Heart left ventricle (tissue), 16 donors: ENCODE measurements around the gene ERCC2. TPM values are rescaled to one million over a fixed set of nuclear protein-coding genes. Genes with fewer than 3 reads are reported as not detected.

Source experiments
- ATAC-seq, 4 donors: fragments of 200-7000 bp; cut with Tn5 transposase; one replicate each; pipeline ENCODE4 v1.9.1; 2020 to 2022; ENCODE audit warnings: moderate library complexity in 4 of 4, mild to moderate bottlenecking in 3 of 4, moderate number of reproducible peaks in 1 of 4
- DNase-seq, 5 donors: peaks; one replicate each; pipeline ENCODE4 v3.0.0-alpha.2; 2020
- H3K27ac ChIP-seq, 12 donors: fragments of 200-600 bp; sonication (generic) in 4 of 12; one replicate each; pipeline versions ENCODE4 v1.5.0 to v1.8.0; 2016 to 2022; ENCODE audit warnings: mild to moderate bottlenecking in 2 of 12
- H3K27me3 ChIP-seq, 9 donors: fragments of 200-600 bp; sonication (generic) in 2 of 9; one replicate each; pipeline versions ENCODE4 v1.5.1 to v1.8.0; 2016 to 2022; ENCODE audit warnings: mild to moderate bottlenecking in 3 of 9
- H3K36me3 ChIP-seq, 9 donors: fragments of 200-600 bp; sonication (generic) in 2 of 9; one replicate each; pipeline versions ENCODE4 v1.5.0 to v1.8.0; 2018 to 2022; ENCODE audit warnings: mild to moderate bottlenecking in 2 of 9
- H3K4me1 ChIP-seq, 12 donors: fragments of 200-600 bp; sonication (generic) in 4 of 12; one replicate each; pipeline versions ENCODE4 v1.5.0 to v1.8.0; 2016 to 2022; ENCODE audit warnings: mild to moderate bottlenecking in 3 of 12
- H3K4me3 ChIP-seq, 12 donors: fragments of 200-600 bp; sonication (generic) in 4 of 12; one replicate each; pipeline versions ENCODE4 v1.5.0 to v1.8.0; 2017 to 2022; ENCODE audit warnings: mild to moderate bottlenecking in 9 of 12, moderate library complexity in 4 of 12
- H3K9me3 ChIP-seq, 12 donors: fragments of 200-600 bp; sonication (generic) in 4 of 12; one replicate each; pipeline versions ENCODE4 v1.5.0 to v1.8.0; 2016 to 2022; ENCODE audit warnings: mild to moderate bottlenecking in 1 of 12
- POLR2A ChIP-seq, 2 donors: fragments of 450-650 bp; IDR thresholded peaks; one replicate each; pipeline ENCODE4 v1.6.1; 2017; ENCODE audit warnings: antibody characterized with exemption in 2 of 2, mild to moderate bottlenecking in 2 of 2, moderate library complexity in 2 of 2
- WGBS, 4 donors: extraction: QIAGEN DNeasy Blood & Tissue Kit in 2 of 4; methylation state at CpG; one replicate each; pipeline versions ENCODE4 v1.1.5 to v1.1.7; 2013 to 2018; 5-methylcytosine and 5-hydroxymethylcytosine counted together
- intact Hi-C, 10 donors: fragments of 100-400 bp; cut with DNase I; formaldehyde crosslinking; loops; one replicate each; pipeline versions ENCODE4 v1.11.1 to v1.14.2; 2022
- polyA plus RNA-seq, 2 donors: library from polyadenylated mRNA; stranded (reverse); fragments of 200-250 nt; gene quantifications; one replicate each; pipeline ENCODE4 v1.2.3, GENCODE V29; 2013
- total RNA-seq, 9 donors: library from RNA; depleted of rRNA in 2 of 9; stranded (reverse); fragments of >200 nt in 2 of 9; fragmentation: NEBNext Ultra II Directional in 3 of 9; extraction: Animal tissue kit (Norgen Biotek cat#: 25700) in 3 of 9; gene quantifications; one replicate each; pipeline versions ENCODE4 v1.1.0 to v1.2.4, GENCODE V29; 2016 to 2023
- TF ChIP-seq, protein P1 (sequence below), 12 donors: fragments of 200-600 bp; sonication (generic) in 4 of 12; IDR thresholded peaks; one replicate each; pipeline versions ENCODE4 v1.5.0 to v1.8.0; 2018 to 2022; ENCODE audit warnings: antibody characterized with exemption in 12 of 12, mild to moderate bottlenecking in 5 of 12
- donor health status: ischemic (EF 13 %, LVEDD 7.1; RV severe dilation, severe dysfunction).
- donor health status: healthy with polysubstance abuse.
- donor health status: DM: no; HTN: yes; CAD: no.
- donor health status: DM: no; HTN: no; CAD: no.
- donor health status: ischemic (EF 25% LVEDD 6.9; RV normal size, moderate dysfunction).
- donor health status: ischemic (EF 25% LVEDD 5.7; RV mildly dilated, moderate dysfunction).
- donor health status: healthy.
- donor health status: DM: yes; HTN: yes; CAD: no.
- donor health status: ischemic (EF 35%, LVEDD 5.7; RV mildly dilated, moderate dysfunction).
- donor health status: nonischemic (EF 11% LVEDD 7.7; RV severe dilation, severe dysfunction).
- donor health status: DM: yes; HTN: yes; CAD: no.
- donor health status: PGD.
- donor health status: ischemic (EF 29% LVEDD 5.4; RV normal size, mild dysfunction).
- donor health status: nonischemic (EF 23%, LVEDD 6.1; RV moderate dilation, normal function).

Gene ERCC2
- total and polyA plus RNA-seq, 11 donors: 5.8 to 24.1 (median 12.4) TPM

DNA sequence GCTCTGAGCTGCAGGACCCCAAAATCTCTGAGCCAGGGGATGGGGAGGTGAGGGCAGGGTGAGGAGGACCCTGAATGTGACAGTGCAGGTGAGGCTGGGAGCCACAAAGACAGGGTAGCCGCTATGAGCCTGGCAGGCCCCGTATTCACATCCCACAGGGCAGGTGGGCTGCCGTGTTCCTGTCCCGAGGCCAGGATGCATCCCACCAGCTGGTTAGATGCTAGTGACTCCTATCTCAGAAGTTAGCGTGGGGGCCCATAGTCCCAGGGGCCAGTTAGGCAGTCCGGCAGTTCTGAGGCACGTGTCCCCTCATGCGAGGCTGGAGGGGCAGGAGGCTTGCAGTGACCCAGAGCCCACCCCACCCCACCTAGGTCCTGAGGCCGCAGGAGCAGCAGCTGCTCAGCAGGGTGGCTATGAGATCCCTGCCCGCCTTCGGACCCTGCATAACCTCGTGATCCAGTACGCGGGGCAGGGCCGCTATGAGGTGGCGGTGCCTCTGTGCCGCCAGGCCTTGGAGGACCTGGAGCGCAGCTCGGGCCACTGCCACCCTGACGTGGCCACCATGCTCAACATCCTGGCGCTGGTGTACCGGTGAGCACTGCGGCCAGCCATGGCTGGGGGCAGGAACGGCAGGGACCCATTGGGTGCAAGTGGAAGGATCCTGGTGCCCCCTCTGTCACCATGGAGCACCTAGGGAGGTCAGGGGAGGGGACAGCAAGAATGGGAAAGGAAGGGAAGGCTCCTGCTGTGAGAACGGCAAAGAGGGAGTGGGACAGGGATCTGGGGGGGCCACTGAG lies 22.6 kb downstream of the ERCC2 start:
- H3K4me3 ChIP-seq: no peak overlapping the region
- no peak for DNase-seq
- intact Hi-C loops: loop anchor here in 1 of 10 donors (10.0 kb wide), 2 partner anchors 153 to 443 kb away; partner anchors contain the start of gene APOE
- peaks cover 0 to 21% (median 10%) of the 10 kb centered on the region in 9 donors for H3K36me3 ChIP-seq
- no peaks in the 10 kb centered on the region for H3K4me1 ChIP-seq
- WGBS, 4 donors: 64 to 72% (median 71%) methylated on average over 15 to 25 of the region's 25 CpGs
- TF ChIP-seq, protein P1, sequence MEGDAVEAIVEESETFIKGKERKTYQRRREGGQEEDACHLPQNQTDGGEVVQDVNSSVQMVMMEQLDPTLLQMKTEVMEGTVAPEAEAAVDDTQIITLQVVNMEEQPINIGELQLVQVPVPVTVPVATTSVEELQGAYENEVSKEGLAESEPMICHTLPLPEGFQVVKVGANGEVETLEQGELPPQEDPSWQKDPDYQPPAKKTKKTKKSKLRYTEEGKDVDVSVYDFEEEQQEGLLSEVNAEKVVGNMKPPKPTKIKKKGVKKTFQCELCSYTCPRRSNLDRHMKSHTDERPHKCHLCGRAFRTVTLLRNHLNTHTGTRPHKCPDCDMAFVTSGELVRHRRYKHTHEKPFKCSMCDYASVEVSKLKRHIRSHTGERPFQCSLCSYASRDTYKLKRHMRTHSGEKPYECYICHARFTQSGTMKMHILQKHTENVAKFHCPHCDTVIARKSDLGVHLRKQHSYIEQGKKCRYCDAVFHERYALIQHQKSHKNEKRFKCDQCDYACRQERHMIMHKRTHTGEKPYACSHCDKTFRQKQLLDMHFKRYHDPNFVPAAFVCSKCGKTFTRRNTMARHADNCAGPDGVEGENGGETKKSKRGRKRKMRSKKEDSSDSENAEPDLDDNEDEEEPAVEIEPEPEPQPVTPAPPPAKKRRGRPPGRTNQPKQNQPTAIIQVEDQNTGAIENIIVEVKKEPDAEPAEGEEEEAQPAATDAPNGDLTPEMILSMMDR (IDR thresholded peaks at IDR 0.05): no peak
- TF ChIP-seq POLR2A (IDR thresholded peaks at IDR 0.05): no peak
- peaks cover 0 to 24% (median 7%) of the 10 kb centered on the region in 9 donors for H3K27me3 ChIP-seq
- peak in 1 of 4 donors; percentile 15 for ATAC-seq
- H3K27ac ChIP-seq: no peak overlapping the region
- no peaks in the 10 kb centered on the region for H3K9me3 ChIP-seq

DNA sequence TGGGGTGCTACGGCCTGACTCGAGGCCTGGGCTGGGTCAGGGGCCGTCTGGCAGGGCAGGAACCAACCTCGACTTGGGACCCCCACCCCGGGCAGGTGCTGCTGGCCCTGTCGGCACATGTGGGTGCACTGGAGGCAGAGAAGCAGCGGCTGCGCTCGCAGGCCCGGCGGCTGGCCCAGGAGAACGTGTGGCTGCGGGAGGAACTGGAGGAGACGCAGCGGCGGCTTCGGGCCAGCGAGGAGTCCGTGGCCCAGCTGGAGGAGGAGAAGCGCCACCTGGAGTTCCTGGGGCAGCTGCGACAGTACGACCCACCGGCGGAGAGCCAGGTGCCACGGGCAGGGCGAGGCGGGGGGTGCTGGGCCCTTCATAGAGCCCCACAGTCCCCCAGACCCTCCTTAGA lies 23.9 kb downstream of the ERCC2 start:
- WGBS, 4 donors: 11 to 30% (median 25%) methylated on average over 8 to 27 of the region's 27 CpGs
- Histone ChIP-seq H3K27ac (no peak overlapping the region), H3K27me3 (peaks cover 0 to 24% (median 7%) of the 10 kb centered on the region in 9 donors), H3K4me3 (no peak overlapping the region), H3K9me3 (no peaks in the 10 kb centered on the region), H3K4me1 (no peaks in the 10 kb centered on the region), H3K36me3 (peaks cover 0 to 8% (median 1%) of the 10 kb centered on the region in 9 donors)
- no peak for DNase-seq
- TF ChIP-seq, protein P1 (IDR thresholded peaks at IDR 0.05): no peak
- TF ChIP-seq POLR2A (IDR thresholded peaks at IDR 0.05): no peak
- ATAC-seq: no peak
- intact Hi-C loops: loop anchor here in 1 of 10 donors (10.0 kb wide), 2 partner anchors 152 to 442 kb away; partner anchors contain the start of gene APOE

DNA sequence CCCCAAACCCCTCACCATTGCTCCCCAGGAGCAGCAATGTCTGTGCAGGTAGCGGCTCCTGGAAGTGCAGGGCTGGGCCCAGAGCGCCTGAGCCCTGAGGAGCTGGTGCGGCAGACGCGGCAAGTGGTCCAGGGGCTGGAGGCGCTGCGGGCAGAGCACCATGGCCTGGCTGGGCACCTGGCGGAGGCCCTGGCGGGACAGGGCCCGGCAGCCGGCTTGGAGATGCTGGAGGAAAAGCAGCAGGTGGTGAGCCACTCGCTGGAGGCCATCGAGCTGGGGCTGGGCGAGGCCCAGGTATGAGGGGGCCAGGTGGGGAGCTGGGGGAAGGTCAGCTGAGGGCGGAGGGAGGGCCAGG lies 24.9 kb downstream of the ERCC2 start:
- H3K4me1 ChIP-seq: peaks cover 0 to 5% (median 0%) of the 10 kb centered on the region in 12 donors
- H3K9me3 ChIP-seq: no peaks in the 10 kb centered on the region
- H3K4me3 ChIP-seq: no peak overlapping the region
- no peak for DNase-seq
- H3K36me3 ChIP-seq: peaks cover 0 to 2% (median 0%) of the 10 kb centered on the region in 9 donors
- H3K27ac ChIP-seq: no peak overlapping the region
- no peak for TF ChIP-seq POLR2A (IDR thresholded peaks at IDR 0.05)
- TF ChIP-seq, protein P1 (IDR thresholded peaks at IDR 0.05): no peak
- peaks cover 4 to 28% (median 13%) of the 10 kb centered on the region in 9 donors for H3K27me3 ChIP-seq
- 84 to 90% (median 87%) methylated on average over 11 to 15 of the region's 15 CpGs for WGBS, 4 donors
- intact Hi-C loops: loop anchor here in 1 of 10 donors (10.0 kb wide), 2 partner anchors 151 to 441 kb away; partner anchors contain the start of gene APOE
- ATAC-seq: no peak
